GM18868 (cell line): Measurements from ENCODE around the gene AGPAT3.

Experiments
- ATAC-seq: cut with Tn5 transposase; IDR thresholded peaks from one replicate; pipeline ENCODE4 v1.9.1; 2021; ENCODE audit warnings: mild to moderate bottlenecking, moderate library complexity; ENCODE audit not compliant: unreplicated experiment

The AGPAT3 gene

GRCh38 chr21:43934716-43935705 lies 70.0 kb downstream of the AGPAT3 start:
- no peak for ATAC-seq

DNA sequence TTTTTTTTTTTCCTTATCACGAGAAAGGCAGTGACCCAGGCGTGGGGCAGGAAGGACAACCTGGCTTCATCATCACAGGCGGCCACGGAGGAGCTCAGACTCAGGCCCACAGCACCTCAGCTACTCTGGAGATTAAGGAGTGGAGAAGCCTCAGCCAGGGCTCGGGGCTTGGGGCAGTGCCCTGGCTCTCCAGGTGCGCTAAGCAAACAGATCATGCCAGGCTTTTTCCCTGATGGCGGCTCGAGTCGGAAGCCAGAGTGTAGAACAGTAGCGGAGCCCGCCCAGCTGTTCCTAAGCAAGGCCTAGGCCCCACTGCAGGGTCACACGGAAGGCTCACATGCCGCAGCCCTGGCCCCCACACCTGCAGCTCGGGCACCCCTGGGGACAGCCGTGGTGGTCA lies 70.7 kb downstream of the AGPAT3 start:
- ATAC-seq: no peak

DNA sequence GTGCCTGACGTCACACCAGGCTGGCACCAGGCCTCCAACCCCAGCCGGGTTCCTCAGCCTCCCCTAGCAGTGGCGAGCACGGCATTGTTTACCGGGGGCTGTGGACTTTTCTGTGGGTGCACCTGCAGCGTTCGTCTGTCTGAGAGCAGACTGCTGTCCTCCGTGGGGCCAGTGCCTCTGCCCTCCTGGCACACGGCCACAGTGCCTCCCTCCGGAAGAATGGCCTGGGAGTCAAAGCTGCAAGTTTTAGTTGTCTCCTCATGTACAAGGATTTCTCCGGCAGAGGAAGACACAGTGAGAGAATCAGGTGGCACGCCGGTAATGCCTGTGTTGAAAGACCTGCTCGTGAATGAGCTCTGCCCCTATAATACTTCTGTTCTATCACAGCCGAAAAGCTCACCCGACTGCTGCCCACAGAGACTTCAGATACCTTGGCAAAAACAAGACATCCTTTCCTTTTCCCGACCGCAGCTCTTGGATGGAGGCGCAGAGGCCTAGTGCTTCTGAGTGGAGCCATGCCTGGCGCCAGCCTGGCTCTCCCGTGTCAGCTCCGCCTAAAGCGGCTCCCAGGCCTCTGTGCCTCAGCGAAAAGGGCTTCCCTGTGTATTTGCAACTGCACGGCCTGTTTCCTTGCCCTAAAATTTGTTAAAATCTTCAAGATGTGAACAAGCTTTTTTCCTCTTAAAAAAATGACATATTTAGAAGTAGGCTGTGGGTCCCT lies 71.4 kb downstream of the AGPAT3 start:
- no peak for ATAC-seq

DNA sequence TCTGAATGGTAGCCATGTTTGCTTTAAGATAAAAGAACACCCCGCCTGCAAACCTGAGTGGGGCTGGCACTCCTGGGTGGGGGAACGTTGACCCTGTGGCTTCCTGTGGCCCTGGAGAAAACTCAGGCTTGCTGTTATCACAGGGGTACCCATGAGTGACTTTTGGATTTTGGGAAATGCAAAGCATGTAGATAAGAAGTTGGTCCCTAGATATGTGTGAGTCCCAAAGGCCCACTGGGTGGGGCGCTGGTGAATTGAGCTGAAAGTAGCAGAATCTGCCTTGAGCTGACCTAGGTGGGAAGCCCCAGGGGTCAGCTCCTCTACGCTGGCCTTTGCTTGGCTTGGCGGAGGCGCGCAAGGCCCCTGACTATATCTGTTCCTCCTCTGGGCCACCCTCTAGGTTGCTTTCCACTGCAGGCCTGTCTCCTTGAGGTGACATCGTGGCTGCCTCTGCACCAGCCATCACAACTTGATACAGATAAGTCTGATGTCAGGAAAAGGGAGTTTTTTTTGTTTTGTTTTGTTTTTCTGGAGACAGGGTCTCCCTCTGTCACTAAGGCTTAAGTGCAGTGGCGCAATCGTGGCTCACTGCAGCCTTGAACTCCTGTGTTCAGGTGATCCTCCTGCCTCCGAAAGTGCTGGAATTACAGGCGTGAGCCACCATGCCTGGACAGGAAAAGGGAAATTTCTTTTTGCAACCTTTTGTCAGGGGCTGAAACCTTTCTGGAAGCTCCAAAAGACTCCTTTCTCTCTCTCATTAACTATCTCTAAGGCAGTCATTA lies 72.2 kb downstream of the AGPAT3 start:
- no peak for ATAC-seq

- ATAC-seq: no peak
Measured at GRCh38 chr21:43937891-43938309, 72.9 kb downstream of the AGPAT3 start.

DNA sequence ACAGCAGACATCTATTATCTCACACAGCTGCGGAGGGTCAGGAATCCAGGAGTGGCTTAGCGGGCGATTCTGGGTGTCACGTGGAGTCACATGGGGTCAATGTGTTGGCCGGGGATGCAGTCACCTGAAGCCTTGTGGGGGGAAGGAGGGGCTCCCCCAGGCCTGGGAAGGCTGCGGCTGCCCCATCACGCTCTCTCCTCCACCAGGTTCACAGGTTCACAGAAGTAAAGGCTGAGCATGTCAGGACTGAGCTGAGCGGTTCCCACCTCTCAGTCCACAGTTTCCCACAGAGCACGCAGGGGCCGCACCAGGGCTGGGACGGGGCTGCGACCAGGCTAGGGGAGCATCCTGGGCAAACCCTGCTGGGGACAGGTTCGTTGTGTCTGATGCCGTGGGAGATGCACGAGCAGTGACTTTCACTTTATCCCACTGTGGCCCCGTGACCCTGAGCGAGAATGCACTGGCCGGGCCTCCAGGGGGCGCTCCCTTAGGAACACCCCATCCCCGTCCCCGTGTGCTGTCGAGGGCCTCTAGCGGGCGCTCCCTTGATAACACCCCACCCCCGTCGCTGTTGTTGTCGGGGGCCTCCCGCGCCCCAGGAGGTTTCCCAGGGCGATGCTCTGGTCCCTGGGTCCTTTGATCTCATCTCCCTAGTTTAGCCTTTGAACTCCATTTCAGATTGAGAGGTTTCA lies 73.9 kb downstream of the AGPAT3 start:
- peak; percentile 75 for ATAC-seq

DNA sequence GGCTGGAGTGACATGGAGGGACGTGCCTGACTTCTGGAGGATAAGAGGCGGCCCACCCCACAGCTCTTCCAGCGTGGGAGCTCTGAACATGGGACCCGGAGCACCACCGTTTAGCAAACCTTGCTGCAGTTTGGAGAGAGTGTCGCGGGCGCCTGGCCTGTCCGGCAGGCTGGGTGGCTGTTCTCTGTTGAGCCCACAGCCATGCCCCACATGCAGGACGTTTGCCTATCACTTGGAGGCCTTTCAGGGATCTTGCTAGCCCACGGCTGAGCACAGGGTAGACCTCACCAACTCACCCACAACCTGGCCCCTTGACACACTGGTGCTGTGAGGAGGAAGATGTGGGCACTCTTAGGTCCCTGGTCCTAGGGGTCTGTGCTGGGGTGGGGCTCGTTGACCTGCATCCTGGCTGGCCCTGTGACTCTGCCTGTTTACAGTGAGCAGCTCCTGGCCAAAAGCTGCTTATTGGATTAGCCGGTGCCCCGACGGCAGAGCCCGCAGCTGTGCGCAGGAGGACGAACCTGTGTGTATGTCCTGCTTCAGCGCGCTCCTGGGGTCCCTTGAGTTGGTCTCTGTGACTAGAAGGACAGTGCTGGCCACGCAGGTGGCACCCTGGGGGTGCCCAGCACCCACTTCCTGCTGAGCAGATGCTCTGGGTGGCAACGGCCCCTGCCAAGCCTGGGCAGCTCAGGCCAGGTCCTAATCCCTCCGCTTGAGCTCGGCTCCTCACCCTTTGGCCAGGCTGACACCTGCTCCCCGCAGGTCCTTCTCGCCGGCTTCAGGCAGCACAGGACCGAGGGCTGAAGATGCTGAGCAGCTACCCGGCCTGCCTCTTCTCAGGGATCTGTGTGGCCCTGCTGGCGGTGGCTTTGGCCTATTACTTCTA lies 74.7 kb downstream of the AGPAT3 start:
- ATAC-seq: no peak

DNA sequence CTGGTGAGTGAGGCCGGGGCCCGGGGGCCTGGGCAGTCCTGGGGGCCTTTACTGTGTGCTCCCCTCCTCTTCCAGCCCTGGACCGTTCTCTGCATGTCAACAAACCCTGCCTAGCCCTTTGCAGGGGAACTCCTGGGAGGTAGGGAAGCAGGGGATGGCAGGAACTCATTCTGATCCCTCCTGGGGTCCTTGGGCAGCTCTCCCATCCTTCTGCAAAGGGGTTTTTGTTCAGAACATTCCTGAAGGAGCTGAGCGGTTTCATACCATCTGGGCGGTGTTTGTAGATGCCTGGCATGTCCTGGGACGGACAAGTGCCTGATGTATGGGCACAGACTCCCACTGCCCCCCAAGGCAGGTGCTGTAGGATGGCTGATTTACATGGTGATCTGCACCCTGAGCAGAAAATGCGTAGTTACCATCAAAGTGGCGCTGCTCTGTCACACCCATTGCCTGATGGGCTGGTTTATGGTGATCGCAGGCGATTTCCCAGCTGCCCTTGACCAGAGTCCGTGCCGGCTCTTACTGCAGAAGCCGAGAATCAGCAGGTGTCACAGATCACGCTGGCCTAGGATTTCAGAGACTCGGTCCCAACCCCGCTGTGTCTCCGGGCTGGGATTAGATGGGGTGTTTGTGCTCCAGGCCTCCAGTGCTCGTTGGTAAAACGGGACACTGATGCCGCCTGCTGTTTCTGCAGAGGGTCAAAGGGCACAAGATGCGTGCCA lies 75.5 kb downstream of the AGPAT3 start:
- no peak for ATAC-seq

GRCh38 chr21:43942201-43942600 lies 77.2 kb downstream of the AGPAT3 start:
- ATAC-seq: no peak

GRCh38 chr21:43942621-43943020 lies 77.6 kb downstream of the AGPAT3 start:
- no peak for ATAC-seq

- ATAC-seq: no peak
Measured at GRCh38 chr21:43943512-43944077, 78.6 kb downstream of the AGPAT3 start.

GRCh38 chr21:43944078-43944633 lies 79.1 kb downstream of the AGPAT3 start:
- no peak for ATAC-seq

- ATAC-seq: no peak
Measured at GRCh38 chr21:43944757-43945156, 79.7 kb downstream of the AGPAT3 start.

DNA sequence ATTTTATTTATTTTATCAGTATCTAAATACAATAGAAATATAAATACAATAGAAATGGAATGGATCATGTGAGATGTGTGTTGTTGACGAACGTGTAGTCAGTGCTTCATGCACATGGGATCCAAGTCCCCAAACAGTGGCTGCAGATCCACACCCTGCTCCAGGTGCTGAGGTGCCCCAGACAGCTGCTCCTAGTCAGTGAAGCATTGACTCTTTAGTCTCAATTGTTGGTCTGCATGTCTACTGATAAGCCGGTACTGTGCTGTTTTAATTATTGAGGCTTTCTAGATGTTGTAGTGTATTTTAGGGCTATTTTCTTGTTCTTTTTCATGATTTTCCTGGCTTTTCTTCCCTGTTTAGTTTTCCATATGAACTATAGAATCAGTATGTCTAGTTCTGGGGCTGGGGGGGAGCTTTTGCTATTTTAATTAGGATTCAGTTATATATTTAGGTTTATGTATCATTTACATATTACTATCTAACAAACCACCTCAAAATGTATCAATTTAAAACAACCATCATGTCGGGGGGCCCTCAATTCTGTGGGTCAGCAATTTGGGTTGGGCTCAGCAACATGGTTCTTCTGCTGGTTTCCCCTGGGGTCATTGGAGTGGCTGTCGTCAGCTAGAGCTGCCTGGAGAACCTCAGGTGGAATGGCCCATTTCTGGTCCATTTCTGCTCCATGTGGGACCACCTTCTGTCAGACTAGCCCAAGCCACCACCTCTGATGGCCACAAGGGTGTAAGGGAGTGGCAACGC lies 83.9 kb downstream of the AGPAT3 start:
- ATAC-seq: no peak

DNA sequence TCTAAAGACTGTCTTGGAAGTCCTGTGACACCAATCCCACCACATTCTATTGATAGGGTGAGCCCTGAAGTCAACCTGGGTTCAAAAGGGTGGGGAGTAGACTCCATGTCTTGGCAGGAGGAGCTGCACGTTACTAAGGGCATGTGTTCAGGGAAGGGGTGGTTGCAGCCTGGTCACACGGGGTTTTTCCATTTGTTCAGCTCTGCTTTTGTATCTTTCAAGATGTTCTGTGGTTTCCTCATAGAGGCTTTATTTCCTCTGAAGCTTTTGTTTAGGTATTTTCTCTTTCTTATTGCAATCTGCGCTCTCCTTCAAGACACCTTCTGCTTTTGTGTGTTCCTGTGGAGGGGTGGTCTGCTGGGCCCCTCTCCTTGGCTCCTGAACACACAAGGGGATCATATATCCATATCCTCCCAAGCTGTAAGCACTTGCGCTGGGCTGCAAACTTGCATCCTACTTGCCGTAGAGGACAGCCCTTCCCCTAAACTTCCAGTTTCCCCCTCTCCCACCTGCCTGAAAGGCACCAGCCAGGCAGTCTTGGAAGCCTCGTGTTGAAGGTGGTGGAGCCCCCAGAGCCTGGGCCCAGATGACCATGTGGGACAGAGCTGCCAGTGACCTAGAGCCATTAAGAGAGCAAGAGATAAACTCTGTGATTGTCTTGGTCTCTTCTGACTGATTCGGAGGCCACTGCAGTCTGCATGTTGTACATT lies 84.6 kb downstream of the AGPAT3 start:
- ATAC-seq: no peak

DNA sequence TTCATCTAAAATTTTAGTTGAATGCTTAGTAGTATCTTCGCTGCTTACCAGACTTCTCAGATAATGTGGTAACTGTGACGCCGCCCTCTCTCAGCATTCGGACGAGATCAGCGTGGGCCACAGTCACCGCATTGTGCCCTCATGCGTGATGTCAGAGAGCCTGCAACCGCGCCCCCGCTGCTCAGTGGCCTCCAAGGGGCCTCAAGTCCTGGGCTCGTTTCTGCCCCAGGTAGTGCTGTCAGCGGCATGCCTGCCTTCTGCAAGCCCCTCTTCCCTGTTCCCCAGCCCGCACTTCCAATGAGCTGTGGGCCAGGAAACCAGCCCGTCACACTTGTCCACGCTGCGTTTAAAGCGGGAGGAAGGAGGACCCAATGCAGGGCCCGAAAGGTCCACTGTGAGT lies 85.5 kb downstream of the AGPAT3 start:
- ATAC-seq: no peak

- ATAC-seq: no peak
Measured at GRCh38 chr21:43950936-43951335, 85.9 kb downstream of the AGPAT3 start.
